Spleen (tissue), 7 donors: ENCODE results near the gene RERG.

ENCODE experiments used
- CTCF ChIP-seq, 11 experiments: fragments of 200-600 bp in 7 of 11; fragments of 450-650 bp in 4 of 11; sonication (generic) in 4 of 11; IDR thresholded peaks in 8 of 11; conservative IDR thresholded peaks in 3 of 11; 1 replicate in 7 of 11; 2 replicates in 4 of 11; pipeline versions ENCODE4 v1.4.0 to v1.8.0; 2016 to 2021; ENCODE audit warnings: antibody characterized with exemption in 11 of 11, inconsistent platforms in 4 of 11, mild to moderate bottlenecking in 1 of 11
- POLR2A ChIP-seq, 3 donors: fragments of 450-650 bp; IDR thresholded peaks; one replicate each; pipeline ENCODE4 v1.5.1; 2017; ENCODE audit warnings: antibody characterized with exemption in 3 of 3, mild to moderate bottlenecking in 1 of 3
- donor health status: DM: no; HTN: no; CAD: no; lungs with moderate emphysema.
- donor health status: DM: no; HTN: no; CAD: no.
- donor health status: DM: no; HTN: no; CAD: no.

- TF ChIP-seq CTCF (IDR thresholded peaks at IDR 0.05 in 8 of 11, conservative IDR thresholded peaks at IDR 0.05 in 3 of 11): no peak
- no peak for TF ChIP-seq POLR2A (IDR thresholded peaks at IDR 0.05)
Observed at GRCh38 chr12:15232959-15233358, 11.7 kb upstream of the RERG start.
